Left renal cortex interstitium (tissue), 4 donors: ENCODE results near the gene MCL1. TPM values are rescaled to one million over a fixed set of nuclear protein-coding genes. Genes with fewer than 3 reads are reported as not detected.
A peak's percentile ranks its signal among the peaks of the same experiment; 100 is the strongest.
"Not testable (repeated sequence)": the region's sequence is repeated elsewhere in the genome, so short reads cannot be mapped to it uniquely, and the experiment has no call there.

Source experiments
- DNase-seq, 4 donors: peaks; one replicate each; pipeline ENCODE4 v3.0.0-alpha.2; 2013; ENCODE audit warnings: low read depth in 4 of 4, low spot score in 2 of 4, missing footprints in 1 of 4
- polyA plus RNA-seq, 4 donors: library from polyadenylated mRNA; unstranded; fragments of 120-200 nt; gene quantifications; one replicate each; pipeline ENCODE4 v1.2.1, GENCODE V29; 2013; ENCODE audit not compliant: insufficient read length in 4 of 4

MCL1 gene
- polyA plus RNA-seq, 4 donors = 142 to 214 (median 160) TPM

GRCh38 chr1:150573648-150574071 lies 5.8 kb downstream of the MCL1 start:
- DNase-seq = not testable (repeated sequence)

GRCh38 chr1:150572918-150573647 lies 6.3 kb downstream of the MCL1 start:
- DNase-seq = no peak

- DNase-seq = no peak
These were observed 10.8 kb downstream of the MCL1 start for GRCh38 chr1:150568594-150568966.

GRCh38 chr1:150567717-150568593 lies 11.5 kb downstream of the MCL1 start:
- peak in 3 of 4 donors; percentile 83 to 89 (median 85) for DNase-seq

GRCh38 chr1:150567341-150567716 lies 12.1 kb downstream of the MCL1 start:
- no peak for DNase-seq

GRCh38 chr1:150566589-150567340 lies 12.6 kb downstream of the MCL1 start:
- DNase-seq = no peak

- not testable (repeated sequence) for DNase-seq
These were observed 14.0 kb downstream of the MCL1 start for GRCh38 chr1:150565240-150565991.

GRCh38 chr1:150564051-150564991 lies 15.1 kb downstream of the MCL1 start:
- no peak for DNase-seq

- no peak for DNase-seq
These were observed 15.9 kb downstream of the MCL1 start for GRCh38 chr1:150563340-150564038.

GRCh38 chr1:150562446-150563339 lies 16.7 kb downstream of the MCL1 start:
- no peak for DNase-seq

GRCh38 chr1:150561974-150562445 lies 17.4 kb downstream of the MCL1 start:
- peak in 2 of 4 donors; percentile 78 to 86 for DNase-seq

- DNase-seq = peak; percentile 82 to 93 (median 89)
These were observed 18.0 kb downstream of the MCL1 start for GRCh38 chr1:150561254-150561973.

GRCh38 chr1:150560576-150561253 lies 18.7 kb downstream of the MCL1 start:
- DNase-seq = peak in 1 of 4 donors; percentile 77

- DNase-seq = no peak
These were observed 19.4 kb downstream of the MCL1 start for GRCh38 chr1:150560011-150560438.

GRCh38 chr1:150559656-150560010 lies 19.8 kb downstream of the MCL1 start:
- DNase-seq = no peak
